Motor neuron (in vitro differentiated cells): Measurements from ENCODE around the gene CAMTA1. TPM values are rescaled to one million over a fixed set of nuclear protein-coding genes. Genes with fewer than 3 reads are reported as not detected.

Experiments used
- ATAC-seq, 8 experiments: fragments of 200-7000 bp; cut with Tn5 transposase; replicated peaks in 6 of 8; 2 replicates each; pipeline ENCODE4 v1.8.0; 2021; ENCODE audit warnings: mild to moderate bottlenecking in 8 of 8, moderate library complexity in 8 of 8
- H3K27ac ChIP-seq, 2 donors: fragments of 250-450 bp; sonication (Bioruptor Pico); 2 replicates each; pipeline ENCODE4 v1.9.0; 2021; ENCODE audit warnings: antibody characterized with exemption in 2 of 2, mild to moderate bottlenecking in 2 of 2, moderate library complexity in 1 of 2
- H3K4me1 ChIP-seq, 2 donors: fragments of 250-450 bp; sonication (Bioruptor Pico); replicated peaks in 1 of 2; 2 replicates each; pipeline ENCODE4 v1.6.1; 2021; ENCODE audit warnings: antibody characterized with exemption in 2 of 2, mild to moderate bottlenecking in 2 of 2, moderate library complexity in 1 of 2
- H3K4me3 ChIP-seq, 5 donors: fragments of 250-450 bp; sonication (Bioruptor Pico); 2 replicates each; pipeline ENCODE4 v1.9.0; 2021; ENCODE audit warnings: antibody characterized with exemption in 5 of 5, mild to moderate bottlenecking in 5 of 5, moderate library complexity in 4 of 5
- WGBS, 10 experiments: fragments of 450-650 bp; shearing (Covaris generic); methylation state at CpG; one replicate each; pipeline ENCODE4 v1.0.0; 2022; 5-methylcytosine and 5-hydroxymethylcytosine counted together
- in situ Hi-C, 9 experiments: fragments of 400-800 bp; cut with MboI; loops; one replicate each; pipeline ENCODE4 v1.15.0; 2021; ENCODE audit warnings: low sequenced_read_pairs in 9 of 9, low pct_unique_long_range_greater_than_20kb in 2 of 9; ENCODE audit not compliant: unreplicated experiment in 9 of 9
- total RNA-seq, 8 experiments: library from RNA; unstranded; fragments of 300-600 nt; gene quantifications; 2 replicates each; pipeline versions ENCODE4 v1.2.3 to v1.2.4, GENCODE V29; 2022

CAMTA1 gene
- total RNA-seq, 8 experiments from 2014 or later, result 38.5 to 145 (median 77.6) TPM

- in situ Hi-C loops, result loop anchor here in 1 of 9 experiments (25.0 kb wide), 1 partner anchor 101 kb away; no protein-coding TSS in a partner anchor
- H3K4me3 ChIP-seq, result no peak overlapping the region
- ATAC-seq, result peak in 2 of 8 experiments; percentile 27 to 47
- peaks cover 0 to 8% of the 10 kb centered on the region in 2 donors for H3K4me1 ChIP-seq
- 21 to 90% (median 80%) methylated on average over 1 to 8 of the region's 8 CpGs for WGBS, 10 experiments
- H3K27ac ChIP-seq, result no peak overlapping the region
Observed at GRCh38 chr1:7313081-7313546, 527.9 kb downstream of the CAMTA1 start.

DNA sequence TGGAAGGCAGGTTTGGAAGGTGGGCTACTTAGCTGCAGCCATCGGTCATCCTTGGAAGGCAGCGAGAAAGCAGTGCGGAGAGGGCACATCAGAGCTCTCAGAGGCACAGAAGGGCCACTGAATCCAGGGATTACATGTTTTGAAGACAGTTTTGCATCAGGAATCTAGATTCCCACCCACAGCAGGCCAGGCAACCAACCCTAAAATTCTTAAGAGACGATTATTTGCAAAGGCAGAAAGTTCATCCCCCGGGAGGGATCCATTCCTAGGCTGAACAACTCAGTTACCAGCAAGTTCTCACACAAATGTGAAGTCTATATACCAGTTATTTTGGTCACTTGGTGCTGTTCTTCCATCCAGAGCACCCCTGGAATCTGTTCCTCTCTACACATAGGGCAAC lies 528.6 kb downstream of the CAMTA1 start:
- in situ Hi-C loops, result loop anchor here in 1 of 9 experiments (25.0 kb wide), 1 partner anchor 102 kb away; no protein-coding TSS in a partner anchor
- no peak overlapping the region for H3K27ac ChIP-seq
- peaks cover 0 to 8% of the 10 kb centered on the region in 2 donors for H3K4me1 ChIP-seq
- WGBS, 10 experiments, result 33 to 96% (median 92%) methylated on average over 1 to 5 of the region's 5 CpGs; no CpG with 5 or more reads in 3 of the 10 experiments
- no peak for ATAC-seq
- no peak overlapping the region for H3K4me3 ChIP-seq

GRCh38 chr1:7315316-7315715 lies 530.1 kb downstream of the CAMTA1 start:
- WGBS, 10 experiments, result 57 to 100% (median 88%) methylated on average over 1 to 4 of the region's 4 CpGs; no CpG with 5 or more reads in 1 of the 10 experiments
- Histone ChIP-seq H3K4me1 (peaks cover 0 to 8% of the 10 kb centered on the region in 2 donors), H3K27ac (no peak overlapping the region), H3K4me3 (no peak overlapping the region)
- ATAC-seq, result no peak
- in situ Hi-C loops, result loop anchor here in 1 of 9 experiments (25.0 kb wide), 1 partner anchor 103 kb away; no protein-coding TSS in a partner anchor

DNA sequence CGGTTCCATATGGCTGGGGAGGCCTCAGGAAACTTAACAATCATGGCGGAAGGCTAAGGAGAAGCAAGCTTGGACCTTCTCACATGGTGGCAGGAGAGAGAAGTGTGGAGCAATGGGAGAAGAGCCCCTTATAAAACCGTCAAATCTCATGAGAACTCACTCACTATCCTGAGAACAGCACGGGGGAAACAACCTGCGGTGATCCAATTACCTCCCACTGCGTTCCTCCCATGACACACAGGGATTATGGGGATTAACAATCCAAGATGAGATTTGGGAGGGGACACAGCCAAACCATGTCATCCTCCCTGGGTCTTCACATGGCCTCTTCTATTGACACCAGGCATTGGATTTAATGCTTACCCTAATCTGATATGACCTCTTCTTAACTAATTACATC lies 530.7 kb downstream of the CAMTA1 start:
- WGBS, 10 experiments, result 62 to 100% (median 90%) methylated on average over 1 to 6 of the region's 6 CpGs; no CpG with 5 or more reads in 1 of the 10 experiments
- in situ Hi-C loops, result loop anchor here in 1 of 9 experiments (25.0 kb wide), 1 partner anchor 104 kb away; no protein-coding TSS in a partner anchor
- ATAC-seq, result no peak
- H3K4me3 ChIP-seq, result no peak overlapping the region
- peaks cover 0 to 8% of the 10 kb centered on the region in 2 donors for H3K4me1 ChIP-seq
- no peak overlapping the region for H3K27ac ChIP-seq

GRCh38 chr1:7317888-7318287 lies 532.6 kb downstream of the CAMTA1 start:
- ATAC-seq, result no peak
- in situ Hi-C loops, result loop anchor here in 1 of 9 experiments (25.0 kb wide), 1 partner anchor 106 kb away; no protein-coding TSS in a partner anchor
- no peak overlapping the region for H3K27ac ChIP-seq
- peaks cover 0 to 8% of the 10 kb centered on the region in 2 donors for H3K4me1 ChIP-seq
- 79 to 100% (median 92%) methylated on average over 1 to 2 of the region's 2 CpGs; no CpG with 5 or more reads in 6 of the 10 experiments for WGBS, 10 experiments
- no peak overlapping the region for H3K4me3 ChIP-seq

DNA sequence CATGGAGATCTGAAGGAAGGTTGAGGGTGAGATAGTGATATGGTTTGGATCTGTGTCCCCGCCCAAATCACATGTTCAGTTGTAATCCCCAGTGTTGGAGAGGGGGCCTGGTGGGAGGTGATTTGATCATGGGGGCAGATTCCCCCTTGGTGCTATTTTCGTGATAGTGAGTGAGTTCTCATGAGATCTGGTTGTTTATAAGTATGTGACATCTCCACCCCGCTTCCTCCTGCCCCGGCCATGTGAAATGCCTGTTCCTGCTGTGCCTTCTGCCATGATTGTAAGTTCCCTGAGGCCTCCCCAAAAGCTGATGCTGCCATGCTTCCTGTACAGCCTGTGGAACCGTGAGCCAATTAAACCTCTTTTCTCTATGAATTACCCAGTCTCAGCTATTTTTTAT lies 533.9 kb downstream of the CAMTA1 start:
- 84 to 100% (median 94%) methylated on average over 1 to 5 of the region's 5 CpGs; no CpG with 5 or more reads in 5 of the 10 experiments for WGBS, 10 experiments
- no peak for ATAC-seq

DNA sequence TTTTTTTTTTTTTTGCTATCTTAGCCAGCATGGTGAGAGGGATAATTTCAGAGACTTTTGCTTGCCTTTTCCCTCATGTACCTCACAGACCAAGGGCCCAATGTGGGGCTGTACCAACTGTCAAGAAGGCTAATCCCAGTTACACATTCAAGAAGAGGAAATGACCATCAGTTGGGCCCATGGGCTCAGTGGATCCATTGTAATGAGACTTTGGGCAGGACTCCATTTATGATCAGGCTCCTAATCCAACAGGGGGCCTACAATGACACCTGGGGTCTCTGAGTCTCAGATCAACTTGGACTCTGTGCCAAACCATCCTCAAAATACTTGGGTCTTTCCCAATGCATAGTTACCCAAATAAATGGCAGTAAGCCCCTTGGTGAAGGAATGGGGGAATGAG lies 535.4 kb downstream of the CAMTA1 start:
- H3K4me1 ChIP-seq, result no peaks in the 10 kb centered on the region
- in situ Hi-C loops, result loop anchor here in 1 of 9 experiments (25.0 kb wide), 1 partner anchor 108 kb away; no protein-coding TSS in a partner anchor
- no peak overlapping the region for H3K27ac ChIP-seq
- ATAC-seq, result no peak
- H3K4me3 ChIP-seq, result no peak overlapping the region

More for the DNA sequence above, 533.9 kb downstream of the CAMTA1 start:
- no peak overlapping the region for H3K4me3 ChIP-seq
- in situ Hi-C loops, result loop anchor here in 1 of 9 experiments (25.0 kb wide), 1 partner anchor 107 kb away; no protein-coding TSS in a partner anchor
- H3K4me1 ChIP-seq, result no peaks in the 10 kb centered on the region
- H3K27ac ChIP-seq, result no peak overlapping the region

GRCh38 chr1:7322283-7322785 lies 537.1 kb downstream of the CAMTA1 start:
- no peak for ATAC-seq
- WGBS, 10 experiments, result 63 to 100% (median 87%) methylated on average over 1 to 2 of the region's 2 CpGs; no CpG with 5 or more reads in 2 of the 10 experiments
- no peaks in the 10 kb centered on the region for H3K4me1 ChIP-seq
- H3K27ac ChIP-seq, result no peak overlapping the region
- in situ Hi-C loops, result loop anchor here in 1 of 9 experiments (25.0 kb wide), 1 partner anchor 110 kb away; no protein-coding TSS in a partner anchor
- H3K4me3 ChIP-seq, result no peak overlapping the region

DNA sequence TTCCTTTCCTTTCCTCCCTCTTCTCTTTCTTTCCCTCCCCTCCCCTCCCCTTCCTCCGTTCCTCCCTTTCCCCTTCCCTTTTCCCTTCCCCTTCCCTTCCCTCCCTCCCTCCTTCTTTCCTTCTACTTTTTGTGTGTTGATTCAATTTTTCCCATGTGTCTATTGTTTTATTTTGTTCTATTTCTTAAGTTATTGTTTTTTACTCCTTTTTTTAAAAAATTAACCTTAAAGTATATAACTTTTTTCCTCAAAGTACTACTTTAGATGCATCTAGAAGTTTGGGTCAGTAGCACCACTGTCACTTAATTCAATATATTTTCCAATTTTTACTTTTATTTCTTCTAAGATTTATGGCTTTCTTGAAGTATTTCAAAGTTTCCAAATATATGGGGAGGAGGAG lies 537.7 kb downstream of the CAMTA1 start:
- no peak for ATAC-seq
- Histone ChIP-seq H3K27ac (no peak overlapping the region), H3K4me1 (no peaks in the 10 kb centered on the region), H3K4me3 (no peak overlapping the region)
- in situ Hi-C loops, result loop anchor here in 1 of 9 experiments (25.0 kb wide), 1 partner anchor 111 kb away; no protein-coding TSS in a partner anchor
- WGBS, 10 experiments, result no CpG with 5 or more reads among the region's 1 CpG

DNA sequence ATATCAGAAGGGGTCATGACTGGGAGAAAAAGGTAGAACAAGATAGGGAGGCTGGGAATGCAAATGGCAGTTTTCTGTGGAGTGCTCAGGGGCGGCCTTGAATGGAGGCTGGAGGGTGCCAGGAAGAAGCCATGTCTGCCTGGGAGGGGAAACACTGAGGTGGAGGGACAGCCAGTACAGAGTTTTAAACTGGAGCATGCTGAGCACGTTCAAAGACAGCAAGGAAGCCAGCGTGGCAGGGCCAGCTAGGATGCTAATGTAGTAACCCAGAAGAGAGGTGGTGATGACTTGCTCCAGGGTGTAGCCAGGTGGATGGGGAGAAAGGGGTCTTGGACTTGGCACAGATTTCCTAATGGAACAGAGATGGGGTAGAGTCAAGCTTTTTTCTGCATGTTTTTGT lies 540.0 kb downstream of the CAMTA1 start:
- WGBS, 10 experiments, result 43 to 100% (median 83%) methylated on average over 1 to 3 of the region's 3 CpGs; no CpG with 5 or more reads in 3 of the 10 experiments
- Histone ChIP-seq H3K4me1 (no peaks in the 10 kb centered on the region), H3K4me3 (no peak overlapping the region), H3K27ac (no peak overlapping the region)
- in situ Hi-C loops, result no loop called here
- ATAC-seq, result no peak

DNA sequence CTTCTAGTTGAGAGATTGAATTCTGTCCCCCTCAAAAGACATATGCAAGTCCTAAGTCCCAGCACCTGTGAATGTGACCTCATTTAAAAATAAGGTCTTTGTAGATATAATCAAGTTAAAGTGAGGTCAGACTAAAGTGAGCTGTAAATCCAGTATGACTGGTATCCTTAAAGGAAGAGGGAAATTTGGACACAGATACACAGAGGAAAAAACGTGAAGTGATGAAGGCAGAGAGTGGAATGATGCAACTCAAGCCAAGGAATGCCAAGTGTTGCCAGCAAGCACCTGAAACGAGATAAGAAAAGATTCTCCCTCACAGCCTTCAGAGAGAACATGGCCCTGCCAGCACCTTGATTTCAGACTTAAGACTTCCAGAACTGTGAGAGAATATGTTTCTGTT lies 541.1 kb downstream of the CAMTA1 start:
- 9 to 80% (median 48%) methylated on average over 1 to 2 of the region's 2 CpGs; no CpG with 5 or more reads in 2 of the 10 experiments for WGBS, 10 experiments
- Histone ChIP-seq H3K27ac (no peak overlapping the region), H3K4me3 (no peak overlapping the region), H3K4me1 (no peaks in the 10 kb centered on the region)
- in situ Hi-C loops, result no loop called here
- no peak for ATAC-seq

DNA sequence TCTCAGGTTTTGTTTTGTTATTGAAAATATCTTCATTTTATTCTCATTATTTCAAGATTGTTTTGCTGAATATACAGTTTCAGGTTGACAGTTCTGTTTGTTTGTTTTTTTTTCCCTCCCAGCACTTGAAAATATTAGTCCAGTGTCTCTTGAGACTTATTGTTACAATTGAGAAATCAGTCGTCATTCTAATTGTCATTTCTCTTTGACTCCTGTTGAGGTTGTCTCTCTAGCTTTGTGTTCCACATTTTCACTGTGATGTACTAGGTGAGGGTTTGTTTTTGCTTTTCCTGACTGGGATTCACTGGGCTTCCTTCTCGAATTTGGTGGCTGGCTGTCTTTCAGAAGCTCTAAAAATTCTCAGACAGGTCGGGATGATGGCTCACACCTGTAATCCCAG lies 542.6 kb downstream of the CAMTA1 start:
- Histone ChIP-seq H3K27ac (no peak overlapping the region), H3K4me1 (peaks cover 0 to 6% of the 10 kb centered on the region in 2 donors), H3K4me3 (no peak overlapping the region)
- ATAC-seq, result no peak
- 30 to 94% (median 53%) methylated on average over 1 to 3 of the region's 3 CpGs for WGBS, 10 experiments
- in situ Hi-C loops, result no loop called here

DNA sequence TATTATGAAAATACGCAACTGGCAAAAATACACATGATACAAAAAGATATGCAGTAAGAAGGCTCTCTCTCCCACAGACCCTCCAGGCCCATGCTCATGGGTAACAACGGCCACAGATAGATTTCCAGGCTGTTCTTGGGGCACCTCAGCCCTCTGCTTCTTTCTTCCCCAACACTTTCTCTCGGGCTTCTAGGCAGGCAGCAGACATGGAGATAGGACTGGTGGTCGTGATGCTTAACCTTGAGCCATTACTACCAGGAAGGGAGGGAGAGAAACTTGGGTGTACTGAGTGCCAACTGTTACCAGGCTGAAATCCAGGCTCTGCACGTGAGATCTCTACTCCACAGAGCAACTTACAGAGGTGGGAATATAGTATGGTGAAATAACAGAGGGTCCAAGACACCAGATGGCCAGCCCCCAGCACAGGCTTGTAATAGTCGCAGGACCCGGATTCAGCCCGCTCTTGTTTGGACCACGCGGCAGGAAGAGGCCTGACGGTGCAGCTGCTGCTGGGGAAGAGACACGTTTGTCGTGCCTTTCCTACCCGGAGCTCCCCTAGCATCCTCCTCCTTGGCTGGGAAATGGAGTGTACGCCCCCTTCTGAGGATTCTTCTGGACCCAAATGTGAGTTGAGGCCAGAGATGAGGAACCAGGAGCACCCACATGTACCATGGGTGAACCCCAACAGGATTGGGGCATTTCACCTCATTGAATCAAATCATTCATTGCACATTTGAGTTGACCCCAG lies 544.8 kb downstream of the CAMTA1 start:
- WGBS, 10 experiments, result 26 to 100% (median 87%) methylated on average over 1 to 13 of the region's 15 CpGs; no CpG with 5 or more reads in 1 of the 10 experiments

More for the DNA sequence above, 544.8 kb downstream of the CAMTA1 start:
- in situ Hi-C loops, result no loop called here
- H3K4me3 ChIP-seq, result no peak overlapping the region
- peaks cover 17 to 26% of the 10 kb centered on the region in 2 donors for H3K4me1 ChIP-seq
- no peak for ATAC-seq
- no peak overlapping the region for H3K27ac ChIP-seq
